MCF 10A (cell line): Measurements from ENCODE around the gene FOLR3. TPM values are rescaled to one million over a fixed set of nuclear protein-coding genes. Genes with fewer than 3 reads are reported as not detected.
"Not testable (repeated sequence)": the region's sequence is repeated elsewhere in the genome, so short reads cannot be mapped to it uniquely, and the experiment has no call there.

ENCODE experiments used
- BruUV-seq: library from RNA; stranded (reverse); fragments of 400-500 nt; replicated peaks from 2 replicates; lab custom pipeline; 2021; lab: Mats Ljungman, UMichigan
- CTCF ChIA-PET: fragments of 300-600 bp; sonication (Branson Sonifier 250); formaldehyde crosslinking; extraction: SDS; loops from one replicate; lab custom pipeline; 2021; ENCODE audit warnings: antibody characterized with exemption, inconsistent platforms; lab: Yijun Ruan, JAX
- POLR2A ChIA-PET: fragments of 300-600, 350-650 bp; sonication (Branson Sonifier 250); formaldehyde crosslinking; extraction: SDS; loops from one replicate; lab custom pipeline; 2020; ENCODE audit warnings: antibody characterized with exemption, inconsistent platforms; lab: Yijun Ruan, JAX
- DNase-seq: peaks from one replicate; pipeline ENCODE4 v3.0.0-alpha.2; 2018; ENCODE audit not compliant: unreplicated experiment
- H3K27ac Mint-ChIP-seq: one replicate; pipeline ENCODE4 v1.8.0; 2022; ENCODE audit warnings: mild to moderate bottlenecking, low read depth, mixed read lengths; ENCODE audit not compliant: unreplicated experiment
- H3K27me3 Mint-ChIP-seq: one replicate; pipeline ENCODE4 v1.8.0; 2022; ENCODE audit warnings: mixed read lengths; ENCODE audit not compliant: insufficient read depth, unreplicated experiment
- H3K36me3 Mint-ChIP-seq: one replicate; pipeline ENCODE4 v1.8.0; 2022; ENCODE audit warnings: mild to moderate bottlenecking, moderate library complexity, mixed read lengths; ENCODE audit not compliant: insufficient read depth, unreplicated experiment
- H3K4me1 Mint-ChIP-seq: one replicate; pipeline ENCODE4 v1.8.0; 2022; ENCODE audit warnings: mixed read lengths; ENCODE audit not compliant: insufficient read depth, unreplicated experiment
- H3K4me3 Mint-ChIP-seq: one replicate; pipeline ENCODE4 v1.8.0; 2022; ENCODE audit warnings: mild to moderate bottlenecking, moderate library complexity, mixed read lengths; ENCODE audit not compliant: unreplicated experiment
- H3K9me3 Mint-ChIP-seq: one replicate; pipeline ENCODE4 v1.8.0; 2022; ENCODE audit warnings: mixed read lengths; ENCODE audit not compliant: unreplicated experiment
- CTCF ChIP-seq: fragments of 200-600 bp; IDR thresholded peaks from one replicate; pipeline ENCODE4 v1.8.0; 2022; ENCODE audit warnings: antibody characterized with exemption, mild to moderate bottlenecking; ENCODE audit not compliant: unreplicated experiment
- intact Hi-C: fragments of 100-400 bp; cut with micrococcal nuclease; formaldehyde crosslinking; loops from 2 replicates; pipeline ENCODE4 v1.14.1; 2022
- total RNA-seq: library from RNA; stranded (reverse); gene quantifications from 2 replicates; pipeline ENCODE4 v1.2.3, GENCODE V29; 2022

Gene FOLR3
- total RNA-seq, 1 experiment from 2014 or later, result 2.0 TPM

DNA sequence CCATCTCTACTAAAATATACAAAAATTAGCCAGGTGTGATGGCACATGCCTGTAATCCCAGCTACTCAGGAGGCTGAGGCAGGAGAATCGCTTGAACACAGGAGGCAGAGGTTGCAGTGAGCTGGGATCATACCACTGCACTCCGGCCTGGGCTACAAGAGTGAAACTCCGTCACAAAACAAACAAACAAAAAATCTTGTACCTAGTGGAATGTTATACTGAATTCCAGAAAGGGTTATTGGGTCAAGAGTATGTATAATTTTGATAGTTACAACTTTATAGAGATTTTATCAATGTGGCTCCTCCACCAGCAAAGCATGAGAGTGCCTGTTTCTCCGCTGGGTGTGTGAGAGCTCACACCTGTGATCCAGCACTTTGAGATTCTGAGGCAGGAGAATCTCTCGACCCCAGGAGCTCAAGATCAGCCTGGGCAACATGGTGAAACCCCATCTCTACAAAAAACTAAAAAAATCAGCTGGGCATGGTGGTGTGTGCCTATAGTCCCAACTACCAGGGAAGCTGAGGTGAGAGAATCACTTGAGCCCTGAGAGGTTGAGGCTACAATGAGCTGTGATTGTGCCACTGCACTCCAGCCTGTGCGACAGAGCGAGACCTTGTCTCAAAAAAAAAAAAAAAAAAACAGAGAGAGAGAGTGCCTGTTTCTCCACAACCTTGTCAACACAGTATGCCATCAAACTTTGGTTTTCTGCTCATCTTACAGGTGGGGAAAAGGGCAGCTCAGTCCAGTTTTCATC, 43.7 kb downstream of the FOLR3 start:
- no peaks in the 10 kb centered on the region for H3K36me3 Mint-ChIP-seq
- DNase-seq, result no peak
- CTCF ChIA-PET, result interaction anchor here (0.6 to 9.4 kb wide), 9 partner anchors 34 to 268 kb away, joined by 3 to 111 read pairs (median 4); partner anchors contain the start of gene LRRC51
- H3K4me3 Mint-ChIP-seq, result no peak overlapping the region
- H3K27me3 Mint-ChIP-seq, result no peaks in the 10 kb centered on the region
- H3K9me3 Mint-ChIP-seq, result no peaks in the 10 kb centered on the region
- peaks cover 29% of the 10 kb centered on the region for H3K4me1 Mint-ChIP-seq
- H3K27ac Mint-ChIP-seq, result no peak overlapping the region
- no peak for TF ChIP-seq CTCF
- POLR2A ChIA-PET, result interaction anchor here (0.5 to 5.5 kb wide), 7 partner anchors 25 to 166 kb away, joined by 3 to 100 read pairs (median 4); no protein-coding TSS in a partner anchor
- no TSS peak for BruUV-seq
- intact Hi-C loops, result no loop called here

DNA sequence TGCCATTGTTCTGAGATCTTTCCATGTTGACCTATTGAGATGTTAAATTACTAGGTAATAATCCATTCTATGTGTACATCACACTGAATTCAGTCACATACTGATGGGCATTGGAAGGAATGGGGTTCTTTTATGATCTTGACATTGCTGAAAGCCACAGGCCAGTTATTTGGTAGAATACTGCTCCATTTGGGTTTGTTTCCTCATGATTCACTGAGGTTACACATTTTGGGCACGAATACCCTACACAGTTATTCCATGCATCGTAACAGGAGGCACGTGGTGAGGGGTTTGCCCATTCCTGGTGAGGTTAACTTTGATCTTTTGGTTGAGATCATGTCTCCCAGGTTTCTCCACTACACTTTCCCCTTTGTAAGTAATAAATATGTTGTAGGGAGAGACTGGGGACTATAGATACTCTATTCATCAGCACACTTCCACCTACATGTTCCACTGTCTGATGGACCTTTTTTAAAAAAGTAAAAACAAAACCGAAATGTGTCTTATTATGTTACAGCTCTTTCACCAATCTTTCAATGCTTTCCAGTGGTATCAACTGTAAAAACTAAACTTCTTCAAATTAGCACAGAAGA, 44.4 kb downstream of the FOLR3 start:
- intact Hi-C loops, result loop anchor here (2.0 kb wide), 1 partner anchor 35 kb away; no protein-coding TSS in a partner anchor
- peak overlapping the region; percentile 44 for H3K27ac Mint-ChIP-seq
- no peaks in the 10 kb centered on the region for H3K9me3 Mint-ChIP-seq
- no TSS peak for BruUV-seq
- peaks cover 22% of the 10 kb centered on the region for H3K4me1 Mint-ChIP-seq
- H3K27me3 Mint-ChIP-seq, result no peaks in the 10 kb centered on the region
- no peaks in the 10 kb centered on the region for H3K36me3 Mint-ChIP-seq
- POLR2A ChIA-PET, result interaction anchor here (0.5 to 5.5 kb wide), 13 partner anchors 13 to 167 kb away, joined by 3 to 100 read pairs (median 4); partner anchors contain the start of genes ANAPC15 and INPPL1
- DNase-seq, result no peak
- CTCF ChIA-PET, result interaction anchor here (0.6 to 9.4 kb wide), 12 partner anchors 13 to 267 kb away, joined by 3 to 111 read pairs (median 4); partner anchors contain the start of gene LRRC51
- H3K4me3 Mint-ChIP-seq, result no peak overlapping the region
- no peak for TF ChIP-seq CTCF

GRCh38 chr11:72180892-72181552, 45.5 kb downstream of the FOLR3 start:
- DNase-seq, result peak; percentile 40
- BruUV-seq, H3K27me3 Mint-ChIP-seq, H3K36me3 Mint-ChIP-seq, H3K9me3 Mint-ChIP-seq: not testable (repeated sequence)
- Mint-ChIP-seq H3K4me3 (peak overlapping the region; percentile 37), H3K4me1 (peaks cover 21% of the 10 kb centered on the region), H3K27ac (peak overlapping the region; percentile 44)
- intact Hi-C loops, result loop anchor here (2.0 kb wide), 1 partner anchor 36 kb away; no protein-coding TSS in a partner anchor
- ChIA-PET POLR2A (interaction anchor here (0.6 to 5.5 kb wide), 12 partner anchors 24 to 157 kb away, joined by 3 to 100 read pairs (median 6); partner anchors contain the start of genes ANAPC15 and INPPL1), CTCF (interaction anchor here (0.8 to 9.4 kb wide), 9 partner anchors 36 to 250 kb away, joined by 3 to 111 read pairs (median 6); partner anchors contain the start of genes ANAPC15 and LAMTOR1)

- H3K9me3 Mint-ChIP-seq, H3K36me3 Mint-ChIP-seq, H3K27ac Mint-ChIP-seq, BruUV-seq, H3K4me3 Mint-ChIP-seq, H3K27me3 Mint-ChIP-seq: not testable (repeated sequence)
- POLR2A ChIA-PET, result interaction anchor here (0.6 to 5.5 kb wide), 13 partner anchors 25 to 157 kb away, joined by 3 to 100 read pairs (median 5); partner anchors contain the start of genes ANAPC15 and INPPL1
- CTCF ChIA-PET, result interaction anchor here (1.2 to 9.4 kb wide), 13 partner anchors 11 to 233 kb away, joined by 3 to 111 read pairs (median 22); partner anchors contain the start of genes ANAPC15, FOLR1 and LAMTOR1
- DNase-seq, result peak; percentile 34
- peaks cover 21% of the 10 kb centered on the region for H3K4me1 Mint-ChIP-seq
- TF ChIP-seq CTCF, result peak; percentile 35
- intact Hi-C loops, result loop anchor here (2.0 kb wide), 1 partner anchor 37 kb away; no protein-coding TSS in a partner anchor
Measured at GRCh38 chr11:72181553-72181958, 46.0 kb downstream of the FOLR3 start.
